EH (cell line): ENCODE measurements around the gene HTRA1.

Source experiments
- DNase-seq: peaks from one replicate; pipeline ENCODE4 v3.0.0-alpha.2; 2015; ENCODE audit warnings: low read depth

Gene HTRA1

DNA sequence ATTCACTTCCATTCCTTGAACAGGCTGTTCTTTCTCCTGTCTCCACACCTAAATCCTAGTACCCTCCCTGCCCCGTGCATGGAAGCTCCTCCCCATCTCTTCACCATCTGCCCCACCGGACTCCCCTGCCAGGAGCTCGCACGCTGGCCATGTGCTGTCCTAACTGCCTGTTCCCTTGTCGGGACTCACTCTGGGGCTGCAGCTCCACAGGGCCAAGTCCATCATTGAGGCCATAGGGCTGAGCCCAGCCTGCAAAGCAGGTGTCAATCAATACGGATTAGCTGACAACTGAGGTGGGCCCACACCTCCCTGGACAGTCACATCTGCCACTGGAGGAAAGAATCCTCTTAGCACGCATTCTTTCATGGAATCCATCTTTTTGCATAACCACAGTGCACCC lies 57.8 kb downstream of the HTRA1 start:
- no peak for DNase-seq

DNA sequence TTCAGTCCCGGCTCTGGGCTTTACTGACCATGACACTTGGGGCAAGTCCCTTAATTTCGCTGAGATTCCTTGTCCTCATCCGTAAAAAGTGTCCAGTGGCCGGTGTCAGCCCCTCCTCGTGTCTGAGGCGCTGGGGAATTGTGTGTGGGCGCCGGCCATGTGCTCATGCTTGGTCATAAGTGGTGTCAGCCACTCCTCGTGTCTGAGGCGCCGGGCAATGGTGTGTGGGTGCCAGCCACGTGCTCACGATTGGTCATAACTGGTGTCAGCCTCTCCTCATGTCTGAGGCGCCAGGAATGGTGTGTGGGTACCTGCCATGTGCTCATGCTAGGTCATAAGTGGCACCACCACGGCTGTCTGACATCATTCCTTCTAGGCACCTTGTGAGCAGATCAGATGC lies 58.5 kb downstream of the HTRA1 start:
- no peak for DNase-seq

DNA sequence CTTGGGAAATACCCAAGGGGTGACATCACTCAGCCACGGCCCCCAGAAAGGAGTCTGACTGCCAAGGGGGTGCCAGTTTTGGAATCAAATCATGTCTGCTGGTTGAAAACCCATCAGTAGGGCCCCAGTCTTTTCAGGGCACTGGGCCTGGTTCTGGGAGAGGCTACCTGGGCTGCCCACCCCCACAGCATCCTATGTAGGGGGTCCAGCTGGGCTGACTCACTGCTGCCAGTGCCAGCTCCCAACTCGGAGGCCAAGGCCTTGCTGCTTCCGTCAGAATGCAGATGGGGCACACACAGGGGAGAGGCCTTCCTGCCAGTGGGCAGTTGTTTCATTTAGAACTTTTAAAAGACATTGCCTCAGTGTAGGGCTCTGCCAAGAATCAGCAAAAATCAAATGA lies 59.7 kb downstream of the HTRA1 start:
- DNase-seq: no peak

DNA sequence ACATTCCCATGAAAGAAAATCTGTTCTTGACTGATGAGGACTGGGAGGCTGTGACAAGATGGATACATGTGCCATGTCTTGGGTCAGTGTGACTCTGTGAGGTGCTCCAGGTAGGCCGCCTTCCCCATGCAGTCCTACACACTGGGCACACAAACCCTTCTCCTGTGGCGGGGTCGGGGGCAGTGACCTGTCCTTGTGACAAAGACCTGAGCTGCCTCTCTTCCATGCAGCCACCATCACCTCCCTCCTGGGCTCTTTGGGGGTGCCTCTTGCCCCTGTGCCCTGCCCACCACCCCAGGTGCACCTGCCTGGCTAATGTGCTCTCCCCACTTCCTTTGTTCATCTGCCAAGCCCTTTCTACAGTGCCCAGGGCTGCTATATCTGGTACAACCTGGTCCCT lies 63.5 kb downstream of the HTRA1 start:
- DNase-seq: no peak

DNA sequence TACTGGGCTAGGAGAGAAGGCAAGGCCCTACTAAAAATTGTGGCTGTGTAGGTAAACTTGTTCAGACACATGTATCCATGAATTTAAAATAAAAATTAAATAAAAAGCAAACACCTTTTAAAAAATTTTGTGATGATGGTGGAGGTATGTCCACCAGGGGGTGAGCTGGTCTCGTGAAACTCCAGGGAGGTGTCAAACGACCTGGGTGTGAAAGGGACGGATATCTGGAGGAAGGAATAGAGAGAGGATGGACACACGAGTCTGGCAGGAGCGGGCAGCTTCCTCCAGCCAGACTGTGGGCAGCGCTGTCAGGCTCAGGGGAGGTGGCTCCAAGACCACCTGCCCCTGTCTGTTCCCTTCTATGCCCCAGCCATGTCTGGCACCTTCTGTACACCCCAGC lies 64.4 kb downstream of the HTRA1 start:
- DNase-seq: no peak

DNA sequence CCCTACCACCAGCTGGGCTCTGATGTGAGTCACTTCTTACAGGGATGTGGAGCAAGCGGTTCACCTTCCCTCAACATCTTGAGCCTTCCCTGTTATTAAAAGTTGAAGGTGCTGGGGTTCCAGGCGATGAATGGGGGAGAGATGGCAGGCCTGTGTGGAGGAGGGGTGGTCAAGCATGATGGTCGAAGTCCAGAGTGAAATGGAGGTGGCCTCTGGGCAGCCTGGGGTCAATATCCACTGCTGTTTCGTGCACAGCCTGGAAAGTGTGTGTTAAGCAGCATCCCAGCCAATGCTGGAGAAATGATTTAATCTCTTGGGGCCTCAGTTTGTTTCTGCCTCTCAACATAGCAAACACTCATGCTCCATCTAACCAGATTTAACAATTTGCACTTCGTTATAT lies 65.5 kb downstream of the HTRA1 start:
- no peak for DNase-seq

DNA sequence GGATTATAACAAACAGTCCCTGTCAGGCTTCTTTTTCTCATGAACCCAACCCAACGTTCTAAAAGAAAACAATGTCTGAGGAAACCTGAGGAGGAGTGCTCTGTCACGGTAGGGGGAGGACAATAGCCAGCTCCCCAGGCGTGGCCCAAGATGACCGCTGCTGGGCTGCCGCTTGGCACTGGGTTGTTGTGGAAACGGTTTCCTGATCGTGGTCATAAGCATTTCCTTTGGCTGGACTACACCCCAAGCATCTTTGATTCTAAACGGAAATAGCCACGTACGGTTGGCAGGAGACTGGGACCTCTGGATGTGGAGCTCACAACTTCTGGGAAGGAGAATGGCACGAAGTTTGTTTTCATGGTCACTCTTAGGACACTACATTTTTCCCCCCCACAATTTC lies 68.8 kb downstream of the HTRA1 start:
- DNase-seq: no peak

DNA sequence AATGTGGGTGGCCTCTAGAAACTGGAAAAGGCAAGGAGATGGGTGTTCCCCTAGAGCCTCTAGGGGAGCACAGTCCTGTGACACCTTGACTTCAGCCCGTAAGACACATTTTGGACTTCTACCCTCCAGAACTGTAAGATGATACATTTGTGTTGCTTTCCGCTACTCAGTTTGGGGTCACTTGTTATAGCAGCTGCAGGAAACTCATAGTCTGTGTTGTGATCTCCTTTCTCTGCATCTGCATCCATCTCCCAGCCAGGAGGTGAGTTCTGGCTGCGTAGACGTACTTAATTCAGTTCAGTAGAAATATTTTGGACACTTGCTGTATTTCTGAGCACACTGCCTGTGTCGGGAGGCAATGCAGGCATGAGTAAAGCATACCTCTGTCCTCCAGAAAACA lies 69.9 kb downstream of the HTRA1 start:
- DNase-seq: no peak

DNA sequence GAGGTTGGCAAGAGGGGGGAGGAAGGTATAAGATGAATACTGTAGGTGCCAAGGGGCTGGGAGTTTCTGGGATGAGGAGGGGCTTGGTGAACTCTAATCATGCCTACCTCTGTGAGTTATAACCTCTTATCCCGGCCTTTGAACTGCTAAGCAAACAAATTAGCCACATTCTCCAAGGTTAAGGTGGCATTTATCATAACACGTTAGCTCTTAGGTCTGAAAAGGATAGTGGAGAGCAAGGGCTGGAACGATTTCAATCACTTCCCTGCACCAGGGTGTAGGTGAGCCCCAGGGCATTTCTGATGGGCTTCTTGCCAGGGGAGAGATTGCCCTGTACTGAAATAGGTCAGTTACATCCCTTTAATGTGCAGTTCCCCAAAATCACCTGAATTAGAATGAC lies 70.6 kb downstream of the HTRA1 start:
- no peak for DNase-seq

DNA sequence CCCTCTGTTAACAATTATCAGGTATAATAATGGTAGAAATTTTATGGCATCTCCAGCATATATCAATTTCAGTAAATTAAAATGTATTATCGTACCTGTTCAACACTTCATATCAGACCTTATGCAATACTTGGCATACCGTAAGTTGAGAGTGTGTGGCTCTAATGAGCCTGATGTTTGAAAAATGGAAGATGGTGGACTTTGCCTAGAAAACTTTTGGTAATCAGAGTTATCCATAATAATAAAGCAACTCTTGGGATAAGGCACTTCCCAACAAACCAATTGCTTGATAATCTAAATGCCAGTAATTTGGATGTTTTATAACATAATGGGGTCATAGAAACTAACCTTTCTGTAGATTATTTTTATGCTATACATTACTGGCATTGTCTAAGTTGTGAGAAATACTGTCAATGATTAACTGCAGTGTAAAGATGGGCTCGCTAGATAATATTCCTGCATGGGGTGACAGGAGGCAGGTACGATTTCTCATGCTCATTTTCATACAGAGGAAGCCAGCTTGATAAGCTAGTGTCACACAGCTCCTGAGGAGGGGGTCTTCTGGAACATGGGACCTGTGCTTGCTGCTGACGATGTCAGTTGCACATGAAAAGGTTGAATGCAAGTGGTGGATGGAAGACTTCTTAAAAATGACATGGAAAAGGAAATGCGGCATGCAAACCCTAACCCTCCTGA lies 71.4 kb downstream of the HTRA1 start:
- no peak for DNase-seq

DNA sequence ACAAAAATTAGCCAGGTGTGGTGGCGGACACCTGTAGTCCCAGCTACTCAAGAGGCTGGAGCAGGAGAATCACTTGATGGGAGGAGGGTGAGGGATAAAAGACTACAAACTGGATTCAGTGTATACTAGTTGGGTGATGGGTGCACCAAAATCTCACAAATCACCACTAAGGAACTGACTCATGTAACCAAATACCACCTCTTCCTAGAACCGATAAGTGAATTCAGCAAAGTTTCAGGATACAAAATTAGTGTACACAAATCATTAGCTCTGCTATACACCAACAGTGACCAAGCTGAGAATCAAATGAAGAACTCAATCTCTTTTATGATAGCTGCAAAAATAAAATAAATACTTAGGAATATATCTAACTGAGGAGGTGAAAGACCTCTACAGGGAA lies 76.2 kb downstream of the HTRA1 start:
- no peak for DNase-seq

DNA sequence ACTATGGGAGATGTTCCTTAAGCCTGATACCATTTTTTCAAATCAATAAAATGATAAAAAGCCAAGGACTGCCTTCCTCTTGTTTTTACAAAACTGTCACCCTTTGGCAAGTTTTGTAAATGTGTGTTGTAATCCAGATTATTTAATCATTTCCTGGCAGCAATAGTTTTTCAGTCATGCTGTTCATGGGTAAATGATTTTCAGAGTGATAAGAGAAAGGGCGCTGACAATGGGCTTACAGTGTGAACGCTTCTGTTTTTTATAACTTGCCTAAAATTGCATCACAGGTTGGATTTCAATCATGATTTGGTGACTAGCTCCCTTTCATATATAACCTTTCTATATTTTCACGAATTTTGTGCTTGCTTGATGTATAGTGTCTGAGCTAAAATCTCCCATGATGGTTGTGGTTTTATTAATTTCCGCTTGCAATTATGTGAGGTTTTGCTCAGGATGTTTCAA lies 80.2 kb downstream of the HTRA1 start:
- no peak for DNase-seq

DNA sequence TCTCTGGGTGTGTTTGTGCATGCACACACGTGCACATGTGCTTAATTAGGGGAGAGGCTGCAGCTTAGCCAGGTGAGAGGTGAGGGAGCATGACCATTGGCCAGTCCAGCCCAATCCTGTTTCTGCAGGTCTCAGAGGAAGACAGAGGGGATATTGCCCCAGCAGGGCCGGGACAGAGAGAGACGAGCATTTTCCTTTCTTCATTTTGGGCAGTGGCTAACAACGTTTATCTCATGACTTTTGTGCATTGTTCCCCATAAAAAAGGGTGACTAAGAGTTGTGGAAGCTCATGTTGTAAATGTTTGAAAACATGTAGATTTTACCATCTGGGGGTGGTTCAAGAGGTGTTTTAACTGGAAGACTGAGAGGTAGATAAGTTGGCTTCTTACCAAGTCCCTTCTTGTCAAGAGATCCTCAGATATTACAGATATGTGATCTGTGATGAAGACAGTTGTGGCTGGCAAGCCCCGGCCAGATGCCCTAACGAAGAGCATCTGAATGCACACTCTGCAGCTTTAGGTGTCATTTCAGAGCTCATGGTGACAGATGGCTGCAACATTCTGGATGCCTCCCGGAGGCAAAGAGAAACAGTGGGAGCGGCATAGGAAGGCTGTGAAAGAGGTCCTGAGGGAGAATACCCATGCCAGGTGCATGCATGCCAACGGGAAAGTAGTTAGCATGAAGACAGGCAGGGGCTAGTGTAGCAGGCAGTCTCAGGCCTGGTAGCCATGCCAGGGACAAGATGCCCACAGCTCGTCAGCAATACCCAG lies 82.5 kb downstream of the HTRA1 start:
- DNase-seq: no peak

DNA sequence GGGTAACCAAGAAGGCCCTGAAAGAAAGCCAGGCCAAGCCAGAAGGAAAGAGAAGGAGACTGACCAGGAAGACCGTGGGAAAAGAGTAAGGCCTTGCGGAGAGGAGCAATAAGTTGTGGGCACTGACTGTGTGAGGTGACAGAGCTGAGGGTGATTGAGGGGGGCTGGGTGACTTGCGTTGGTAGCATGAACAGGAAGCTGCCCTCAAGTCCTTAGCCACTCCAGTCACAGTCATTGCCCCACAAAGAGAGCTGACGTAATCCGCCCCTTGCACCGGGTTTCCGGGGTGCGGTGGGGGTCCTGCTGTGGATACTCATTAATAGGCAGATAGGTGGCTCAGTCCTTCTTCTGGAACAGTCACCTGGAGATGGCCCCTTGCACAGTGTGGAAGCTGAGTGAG lies 83.1 kb downstream of the HTRA1 start:
- no peak for DNase-seq

DNA sequence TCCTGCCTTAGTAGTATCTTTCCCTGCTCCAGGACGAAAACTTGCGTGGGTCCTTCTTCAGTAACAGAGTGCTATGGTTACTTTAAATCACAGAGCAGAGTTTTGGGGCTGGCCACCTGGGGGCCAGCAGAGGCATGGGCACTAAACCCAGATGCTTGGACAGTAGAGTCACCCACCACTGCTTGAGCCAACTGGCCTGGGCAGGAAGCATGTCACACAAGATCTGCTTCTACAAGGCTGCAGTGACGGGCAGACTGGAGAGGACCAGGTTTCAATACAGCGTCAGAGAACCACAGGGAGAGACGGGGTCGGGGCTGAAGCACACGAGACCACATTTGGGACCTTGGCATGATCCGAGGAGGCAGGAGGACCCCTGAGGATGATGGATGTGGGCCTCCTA lies 84.9 kb downstream of the HTRA1 start:
- no peak for DNase-seq

DNA sequence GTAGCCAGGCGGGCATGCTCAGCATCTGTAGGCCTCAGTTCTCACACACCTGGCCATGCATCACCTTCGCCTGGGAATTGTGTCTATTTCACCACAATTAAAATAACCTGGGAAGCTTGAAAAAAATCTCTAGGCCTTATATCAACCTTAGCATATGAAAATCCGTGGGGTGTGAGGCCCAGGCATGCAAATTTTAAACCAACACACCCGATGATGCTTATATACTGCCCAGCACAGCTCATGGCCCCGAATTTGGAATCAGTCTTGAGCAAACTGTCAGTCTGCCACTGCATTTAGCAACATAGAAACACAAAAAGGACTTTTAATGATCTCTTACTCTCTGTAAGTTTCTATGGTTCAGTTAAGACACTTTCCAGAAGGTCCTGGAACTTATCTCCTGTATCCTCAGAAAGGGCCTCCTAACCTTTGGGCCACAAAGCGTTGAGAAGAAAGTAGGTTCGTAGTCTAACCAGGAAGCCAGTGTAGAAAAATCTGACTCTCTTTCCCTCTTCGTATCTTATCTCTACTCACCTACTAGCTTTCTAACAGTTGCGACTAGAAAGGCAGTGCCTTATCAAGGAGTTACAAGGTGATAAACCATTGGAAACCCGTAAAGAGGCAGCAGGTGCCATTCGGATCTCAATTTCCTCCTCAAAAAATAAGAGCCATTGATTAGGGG lies 87.2 kb downstream of the HTRA1 start:
- DNase-seq: no peak

DNA sequence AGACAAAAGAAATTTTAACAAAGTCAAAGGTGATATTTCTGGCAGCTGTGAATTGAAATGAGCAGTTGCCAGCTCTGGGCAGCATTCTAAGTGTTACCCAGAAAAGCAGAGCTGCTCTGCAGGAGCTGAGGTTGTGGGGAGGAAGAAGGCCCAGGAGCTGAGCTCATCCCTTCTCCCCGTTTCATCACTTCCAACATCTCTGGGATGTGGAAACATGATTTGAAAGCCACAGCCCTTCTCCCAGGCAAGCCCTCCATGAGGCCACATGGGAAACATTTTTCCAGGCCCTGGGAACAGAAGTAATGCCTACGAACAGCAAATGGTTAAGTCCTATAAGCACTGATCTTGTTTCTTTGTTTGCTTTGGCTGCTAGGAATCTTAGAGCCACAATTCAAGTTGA lies 88.3 kb downstream of the HTRA1 start:
- DNase-seq: no peak

DNA sequence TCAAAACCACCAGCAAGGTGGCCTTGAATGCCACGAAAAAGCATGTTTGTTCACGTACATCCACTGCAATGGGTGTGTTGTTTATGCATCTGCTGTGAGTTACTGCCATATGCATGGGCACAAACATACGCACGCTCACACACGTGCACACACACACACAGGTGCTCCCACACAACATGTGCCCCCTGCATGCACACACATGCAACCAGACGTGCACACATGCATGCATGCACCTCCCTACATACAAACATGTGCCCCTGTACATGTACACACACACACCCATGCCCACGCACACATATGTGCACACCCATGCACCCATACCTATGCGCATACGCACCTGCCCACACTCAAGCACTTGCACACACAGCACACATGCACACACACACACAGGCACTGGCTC lies 89.1 kb downstream of the HTRA1 start:
- no peak for DNase-seq

DNA sequence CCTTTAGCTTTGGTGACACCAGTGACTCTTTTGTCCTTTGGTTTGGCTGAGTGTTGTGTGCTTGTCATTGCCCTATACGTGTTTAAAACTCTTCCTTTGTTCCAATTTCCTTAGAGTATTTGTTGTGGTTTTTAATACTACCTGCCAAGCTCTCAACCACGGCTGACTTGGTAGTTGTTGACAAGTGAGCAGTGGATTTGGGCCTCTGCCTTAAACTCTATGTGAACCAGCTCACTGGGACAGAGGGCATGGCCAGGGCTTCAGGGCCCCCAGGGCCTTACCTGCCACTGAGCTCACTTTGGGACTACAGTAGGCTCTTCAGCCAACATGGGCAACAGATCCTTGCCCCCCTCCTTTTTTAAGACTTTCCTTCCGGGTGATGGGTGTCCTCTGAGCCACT lies 89.6 kb downstream of the HTRA1 start:
- DNase-seq: no peak

DNA sequence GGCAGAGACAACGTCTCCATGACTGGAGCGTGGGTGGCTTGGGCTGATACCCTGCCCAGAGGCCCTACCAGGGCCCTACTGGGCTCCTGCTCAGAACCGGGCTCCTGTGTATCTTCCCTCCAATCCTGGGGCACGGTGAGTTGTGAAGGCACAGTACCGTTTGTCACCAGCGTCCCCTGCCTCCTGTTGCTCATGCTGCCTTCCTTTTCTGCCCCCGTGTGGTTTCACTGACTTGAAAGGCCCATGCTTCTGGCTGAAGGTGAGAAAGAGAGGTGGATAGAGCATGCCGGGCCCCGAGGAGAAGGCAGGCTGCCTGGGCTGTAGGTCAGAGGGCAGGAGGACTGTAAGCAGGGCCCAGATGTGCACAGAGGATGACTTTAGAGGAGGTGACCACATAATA lies 90.1 kb downstream of the HTRA1 start:
- DNase-seq: no peak

DNA sequence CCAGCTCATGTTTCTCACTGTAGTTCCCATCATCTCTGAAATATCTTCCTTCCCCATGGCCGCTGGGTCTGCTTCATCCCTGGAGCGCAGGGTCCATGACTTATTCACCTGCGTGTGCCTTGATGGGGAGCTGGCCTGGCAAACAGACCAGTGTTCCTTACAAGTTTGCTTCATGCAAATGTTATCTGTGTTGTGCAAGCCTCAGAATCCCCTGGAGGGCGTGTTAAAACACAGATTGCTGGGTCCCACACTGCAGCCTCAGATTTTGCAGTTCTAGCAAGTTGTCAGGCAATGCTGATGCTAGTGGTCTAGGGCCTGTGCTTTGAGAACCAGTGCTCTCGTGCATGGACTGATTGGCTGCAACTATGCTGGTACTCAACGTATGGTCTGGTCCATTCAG lies 92.0 kb downstream of the HTRA1 start:
- DNase-seq: no peak

DNA sequence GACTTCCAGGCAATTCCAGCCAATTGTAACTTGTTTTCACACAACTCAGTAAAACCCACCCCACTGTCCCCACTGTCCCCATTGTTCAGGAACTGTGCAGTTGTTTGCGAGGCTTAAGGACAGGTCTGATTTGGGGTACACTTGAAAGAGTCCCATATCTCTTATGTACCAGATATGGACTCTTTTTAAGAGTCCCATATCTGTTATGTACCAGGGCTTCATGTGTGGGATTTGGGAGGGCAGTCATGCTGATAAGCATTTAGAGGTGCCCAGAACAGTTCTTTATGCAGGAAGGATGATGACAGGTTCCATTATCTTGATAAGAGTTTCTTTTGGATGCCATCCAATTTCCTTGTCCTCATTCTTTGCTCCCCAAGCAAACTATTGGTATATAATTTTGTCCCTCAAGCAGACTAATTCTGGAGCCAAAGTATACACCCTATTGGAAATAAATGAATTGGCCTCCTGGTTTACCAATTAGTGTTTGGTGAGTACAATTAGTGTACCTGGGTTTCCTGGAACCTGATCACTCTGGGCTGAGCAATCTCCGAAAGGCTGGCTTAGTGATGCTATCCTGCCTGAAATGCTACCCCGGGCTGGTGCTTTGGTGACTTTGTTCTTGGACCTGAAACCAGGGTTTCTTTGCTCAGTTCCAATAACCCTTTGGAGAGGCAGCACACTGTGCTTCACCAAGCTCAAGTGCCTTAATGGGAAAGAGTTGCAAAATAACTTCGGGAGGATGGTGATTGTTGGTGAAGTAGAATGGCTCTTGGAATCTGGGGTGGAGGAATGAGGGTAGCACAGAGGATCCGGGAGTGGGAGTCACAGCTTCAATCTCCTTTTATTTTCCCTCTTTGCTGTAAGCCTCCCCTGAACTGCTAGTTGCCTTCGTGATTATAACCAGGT lies 93.0 kb downstream of the HTRA1 start:
- DNase-seq: no peak
